ENCODE data around the gene CDRT15.

GRCh38 chr17:14198575-14198974, 38.1 kb downstream of the CDRT15 start:
- TF ChIP-seq CTCF (IDR thresholded peaks at IDR 0.05) (no peak), POLR2A (IDR thresholded peaks at IDR 0.05) (no peak)

All from heart left ventricle (tissue), 13 donors.